ENCODE data around the gene TRPM3. TPM values are rescaled to one million over a fixed set of nuclear protein-coding genes. Genes with fewer than 3 reads are reported as not detected.

Gene TRPM3
- polyA plus RNA-seq, 3 donors: not detected

DNA sequence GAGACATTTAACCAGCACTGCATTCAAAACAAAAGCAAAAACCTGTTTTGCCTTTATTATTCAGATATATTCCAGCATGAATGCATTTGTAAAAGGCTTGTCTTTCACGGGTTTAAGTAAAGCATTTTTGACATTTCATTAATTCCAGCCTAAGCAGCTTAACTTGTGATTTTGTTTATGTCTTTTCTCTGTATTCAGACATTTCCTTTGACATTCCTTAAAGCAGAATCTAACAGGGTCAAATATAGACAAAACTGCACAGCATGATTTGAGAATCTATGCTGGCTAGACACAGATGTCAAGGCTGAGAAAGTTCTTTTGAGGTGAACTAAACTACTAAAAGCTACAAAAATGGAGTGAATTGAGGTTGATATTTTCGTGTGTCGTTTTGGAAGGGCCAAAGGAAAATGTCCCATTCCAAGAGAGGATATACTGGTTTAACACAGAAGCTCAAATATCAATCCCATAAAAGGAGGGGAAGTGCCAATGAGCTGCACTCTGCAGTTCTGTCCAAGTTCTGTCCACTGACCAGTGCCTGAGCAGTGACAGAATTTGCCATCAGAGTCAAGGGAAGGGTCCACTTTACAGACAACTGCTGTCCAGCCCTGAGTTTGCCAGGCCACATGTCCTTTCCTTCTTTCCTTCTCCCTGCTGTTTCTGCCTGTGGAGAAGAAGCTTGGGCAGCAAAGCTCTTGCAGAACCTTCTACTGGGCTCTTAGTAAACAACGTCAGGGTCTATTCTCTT is 508.2 kb downstream of the TRPM3 start:
- WGBS (ENCODE audit: insufficient coverage): 100% methylated on average over 1 of the region's 4 CpGs
- H3K4me3 Mint-ChIP-seq: no peak overlapping the region

DNA sequence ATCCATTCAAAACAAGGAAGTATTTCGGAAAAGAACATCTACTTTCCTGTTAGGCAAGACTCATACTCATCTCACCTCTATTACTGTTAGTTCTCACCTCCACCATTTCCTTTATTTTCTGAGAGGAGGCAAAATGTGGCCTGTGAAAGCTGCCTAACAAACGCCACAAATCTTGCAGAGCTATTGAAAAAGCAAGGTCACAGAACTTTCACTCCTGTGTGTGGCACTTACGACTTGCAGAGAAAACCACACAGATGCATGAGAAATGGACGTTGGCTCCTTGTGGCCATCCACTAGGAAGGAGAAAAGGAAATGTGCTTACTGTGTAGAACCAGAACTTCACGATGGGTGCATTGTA is 511.2 kb downstream of the TRPM3 start:
- WGBS (ENCODE audit: insufficient coverage): 83% methylated on average over 3 of the region's 5 CpGs
- H3K9ac ChIP-seq (ENCODE audit: insufficient read depth, low read length, poor library complexity, severe bottlenecking): no peak overlapping the region
- no peak overlapping the region for H3K27ac ChIP-seq (ENCODE audit: low read depth in 1 of 2, low read length in 2 of 2)
- DNase-seq: no peak
- Mint-ChIP-seq H3K27ac (no peak overlapping the region), H3K9me3 (peaks cover 3 to 13% (median 7%) of the 10 kb centered on the region in 7 donors), H3K4me3 (no peak overlapping the region), H3K27me3 (ENCODE audit: low read depth in 3 of 3) (peaks cover 0 to 2% (median 2%) of the 10 kb centered on the region in 3 donors), H3K36me3 (no peaks in the 10 kb centered on the region), H3K4me1 (peaks cover 16% of the 10 kb centered on the region)
- H3K9me3 ChIP-seq (replicated peaks in 1 of 2; ENCODE audit: control insufficient read depth in 1 of 2, insufficient read depth in 1 of 2, low read length in 2 of 2): no peaks in the 10 kb centered on the region
- H3K4me1 ChIP-seq (ENCODE audit: control insufficient read depth in 1 of 2, insufficient read depth in 2 of 2, low read length in 2 of 2): peaks cover 12 to 15% of the 10 kb centered on the region in 2 donors
- H3K27me3 ChIP-seq (ENCODE audit: control insufficient read depth in 2 of 2, insufficient read depth in 2 of 2, low read length in 2 of 2): no peaks in the 10 kb centered on the region
- no peaks in the 10 kb centered on the region for H4K20me1 ChIP-seq (ENCODE audit: insufficient read depth, low read length)
- TF ChIP-seq, protein P1, sequence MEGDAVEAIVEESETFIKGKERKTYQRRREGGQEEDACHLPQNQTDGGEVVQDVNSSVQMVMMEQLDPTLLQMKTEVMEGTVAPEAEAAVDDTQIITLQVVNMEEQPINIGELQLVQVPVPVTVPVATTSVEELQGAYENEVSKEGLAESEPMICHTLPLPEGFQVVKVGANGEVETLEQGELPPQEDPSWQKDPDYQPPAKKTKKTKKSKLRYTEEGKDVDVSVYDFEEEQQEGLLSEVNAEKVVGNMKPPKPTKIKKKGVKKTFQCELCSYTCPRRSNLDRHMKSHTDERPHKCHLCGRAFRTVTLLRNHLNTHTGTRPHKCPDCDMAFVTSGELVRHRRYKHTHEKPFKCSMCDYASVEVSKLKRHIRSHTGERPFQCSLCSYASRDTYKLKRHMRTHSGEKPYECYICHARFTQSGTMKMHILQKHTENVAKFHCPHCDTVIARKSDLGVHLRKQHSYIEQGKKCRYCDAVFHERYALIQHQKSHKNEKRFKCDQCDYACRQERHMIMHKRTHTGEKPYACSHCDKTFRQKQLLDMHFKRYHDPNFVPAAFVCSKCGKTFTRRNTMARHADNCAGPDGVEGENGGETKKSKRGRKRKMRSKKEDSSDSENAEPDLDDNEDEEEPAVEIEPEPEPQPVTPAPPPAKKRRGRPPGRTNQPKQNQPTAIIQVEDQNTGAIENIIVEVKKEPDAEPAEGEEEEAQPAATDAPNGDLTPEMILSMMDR (IDR thresholded peaks at IDR 0.05): no peak
- H3K4me3 ChIP-seq (replicated peaks in 1 of 3; ENCODE audit: low read depth in 2 of 3, low read length in 3 of 3): no peak overlapping the region
- intact Hi-C loops (cut with micrococcal nuclease): no loop called here
- no peaks in the 10 kb centered on the region for H3K79me2 ChIP-seq (ENCODE audit: insufficient read depth, low read length)
- H3K4me2 ChIP-seq (replicated peaks; ENCODE audit: extremely low read depth, low read length, poor library complexity, severe bottlenecking): no peak overlapping the region
- no peaks in the 10 kb centered on the region for H3K36me3 ChIP-seq (replicated peaks in 1 of 2; ENCODE audit: control insufficient read depth in 1 of 2, insufficient read depth in 2 of 2, low read length in 2 of 2)
- H2AFZ ChIP-seq (ENCODE audit: insufficient read depth, low read depth, low read length, poor library complexity, severe bottlenecking): no peak overlapping the region

More for the DNA sequence above, 508.2 kb downstream of the TRPM3 start:
- no peak for DNase-seq
- Mint-ChIP-seq H3K27me3 (ENCODE audit: low read depth in 3 of 3) (no peaks in the 10 kb centered on the region), H3K36me3 (no peaks in the 10 kb centered on the region), H3K9me3 (peaks cover 3 to 9% (median 7%) of the 10 kb centered on the region in 7 donors), H3K4me1 (peaks cover 3% of the 10 kb centered on the region), H3K27ac (no peak overlapping the region)
- H2AFZ ChIP-seq (ENCODE audit: insufficient read depth, low read depth, low read length, poor library complexity, severe bottlenecking): no peak overlapping the region
- H3K79me2 ChIP-seq (ENCODE audit: insufficient read depth, low read length): no peaks in the 10 kb centered on the region
- no peak overlapping the region for H3K27ac ChIP-seq (ENCODE audit: low read depth in 1 of 2, low read length in 2 of 2)
- H3K4me3 ChIP-seq (replicated peaks in 1 of 3; ENCODE audit: low read depth in 2 of 3, low read length in 3 of 3): no peak overlapping the region
- H3K36me3 ChIP-seq (replicated peaks in 1 of 2; ENCODE audit: control insufficient read depth in 1 of 2, insufficient read depth in 2 of 2, low read length in 2 of 2): no peaks in the 10 kb centered on the region
- TF ChIP-seq, protein P1 (IDR thresholded peaks at IDR 0.05): no peak
- H3K4me2 ChIP-seq (replicated peaks; ENCODE audit: extremely low read depth, low read length, poor library complexity, severe bottlenecking): no peak overlapping the region
- no peaks in the 10 kb centered on the region for H3K9me3 ChIP-seq (replicated peaks in 1 of 2; ENCODE audit: control insufficient read depth in 1 of 2, insufficient read depth in 1 of 2, low read length in 2 of 2)
- no peaks in the 10 kb centered on the region for H4K20me1 ChIP-seq (ENCODE audit: insufficient read depth, low read length)
- peaks cover 4% of the 10 kb centered on the region in 2 donors for H3K4me1 ChIP-seq (ENCODE audit: control insufficient read depth in 1 of 2, insufficient read depth in 2 of 2, low read length in 2 of 2)
- H3K27me3 ChIP-seq (ENCODE audit: control insufficient read depth in 2 of 2, insufficient read depth in 2 of 2, low read length in 2 of 2): no peaks in the 10 kb centered on the region
- H3K9ac ChIP-seq (ENCODE audit: insufficient read depth, low read length, poor library complexity, severe bottlenecking): no peak overlapping the region
- intact Hi-C loops (cut with micrococcal nuclease): no loop called here

Data from CD14-positive monocyte (primary cell).